GM18526 (cell line): ENCODE measurements around the gene PTPN5.

Experiments
- POLR2A ChIP-seq: IDR thresholded peaks from 3 replicates; pipeline ENCODE4 v1.6.1; 2011; ENCODE audit not compliant: insufficient read length; ENCODE audit errors: extremely low read depth

The PTPN5 gene

GRCh38 chr11:18729426-18729825, 62.2 kb downstream of the PTPN5 start:
- TF ChIP-seq POLR2A, result no peak

GRCh38 chr11:18728658-18729057, 62.9 kb downstream of the PTPN5 start:
- no peak for TF ChIP-seq POLR2A

GRCh38 chr11:18727479-18728236, 63.9 kb downstream of the PTPN5 start:
- TF ChIP-seq POLR2A, result no peak

- no peak for TF ChIP-seq POLR2A
Measured at GRCh38 chr11:18726040-18726439, 65.6 kb downstream of the PTPN5 start, which contains the start of gene IGSF22. TSS of gene IGSF22 (minus strand) at chr11:18726188. CDS start at chr11:18724236, 1,952 bp downstream.

- TF ChIP-seq POLR2A, result no peak
Measured at GRCh38 chr11:18723991-18724390, 67.6 kb downstream of the PTPN5 start.

DNA sequence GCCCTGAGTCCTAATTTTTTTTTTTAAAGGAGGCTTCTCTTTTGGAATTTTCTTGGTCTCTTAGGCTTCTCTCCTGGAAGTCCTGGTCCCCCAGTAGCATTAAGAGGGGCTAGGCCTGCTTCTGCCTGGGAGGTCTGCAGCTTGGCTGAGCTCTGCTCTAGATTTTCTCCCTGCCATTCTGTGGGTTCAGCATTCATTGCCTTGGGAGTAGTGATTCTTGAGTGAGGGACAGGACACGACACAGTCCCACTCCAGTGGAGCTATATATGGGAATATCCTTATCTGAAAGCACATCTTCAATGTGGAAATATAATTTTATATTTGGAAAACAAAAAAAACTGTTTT, 69.3 kb downstream of the PTPN5 start:
- no peak for TF ChIP-seq POLR2A

DNA sequence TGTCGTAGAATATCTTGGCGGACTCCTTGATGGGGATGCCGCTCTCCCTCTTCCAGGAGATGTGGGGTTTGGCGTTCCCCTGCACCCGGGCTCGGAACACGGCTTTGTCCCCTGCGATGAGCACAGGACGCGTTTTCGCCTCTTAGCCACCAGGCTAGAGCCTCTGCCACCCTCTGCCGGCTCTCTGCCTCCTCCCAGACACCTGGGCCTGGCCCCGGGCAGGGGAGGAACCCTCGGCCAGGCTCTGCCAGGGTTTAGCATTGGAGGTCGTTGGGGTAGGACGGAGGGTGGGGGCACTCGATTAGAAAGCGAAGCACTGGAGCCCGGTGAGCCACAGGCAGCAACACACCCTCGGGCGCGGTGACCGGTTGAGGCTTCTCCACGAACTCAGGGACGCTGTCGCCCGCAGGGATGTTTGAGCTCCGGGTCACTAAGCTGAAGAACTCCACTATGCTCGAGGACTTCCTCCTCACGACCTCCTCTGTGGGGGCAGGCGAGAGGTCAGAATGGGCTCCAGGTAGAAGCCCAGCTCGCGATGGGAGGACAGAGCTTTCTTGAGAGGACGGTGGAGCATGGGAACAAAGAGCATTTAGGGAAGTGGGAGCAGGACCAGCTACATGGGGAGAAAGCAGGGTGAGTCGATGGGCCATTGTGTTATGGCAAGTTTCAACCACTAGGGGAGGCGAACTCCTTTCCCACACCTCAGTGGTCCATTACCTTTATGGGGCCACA, 69.9 kb downstream of the PTPN5 start:
- TF ChIP-seq POLR2A, result no peak

DNA sequence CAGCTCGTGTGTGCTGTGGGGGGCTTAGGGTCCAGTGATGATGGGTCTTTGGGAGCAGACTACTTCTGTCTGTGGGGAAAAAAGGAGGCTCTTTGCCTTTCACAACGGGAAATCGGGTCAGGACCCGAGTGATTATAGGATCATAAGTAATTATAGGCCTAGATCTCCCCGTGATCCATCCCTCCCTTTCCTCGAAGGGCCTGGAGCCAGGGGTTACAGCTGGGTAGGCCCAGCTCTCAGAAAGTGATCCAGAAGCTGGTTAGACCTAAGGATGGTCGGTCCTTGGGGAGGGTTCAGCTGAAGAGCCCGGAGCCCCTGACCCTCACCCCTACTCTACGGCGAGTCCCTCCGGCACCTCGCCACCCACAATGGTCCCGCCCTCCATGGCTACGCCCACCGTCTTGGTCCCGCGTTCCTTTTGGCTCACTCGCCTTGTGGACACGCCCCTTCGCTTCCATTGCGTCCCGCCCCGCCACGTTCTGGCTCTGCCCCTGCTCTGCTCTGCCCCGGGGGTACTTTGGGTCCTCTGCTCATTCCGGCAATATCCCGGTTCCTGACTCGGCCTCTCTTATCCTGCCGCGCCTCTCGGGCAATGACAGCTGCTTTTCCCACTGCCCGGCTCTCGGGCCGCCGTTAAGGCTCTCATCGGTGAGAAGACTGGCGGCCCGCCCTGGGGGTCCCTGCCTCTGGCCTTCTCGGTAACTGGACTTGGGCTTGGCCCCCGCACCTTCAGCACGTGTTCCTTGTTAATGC, 70.6 kb downstream of the PTPN5 start:
- TF ChIP-seq POLR2A, result no peak

DNA sequence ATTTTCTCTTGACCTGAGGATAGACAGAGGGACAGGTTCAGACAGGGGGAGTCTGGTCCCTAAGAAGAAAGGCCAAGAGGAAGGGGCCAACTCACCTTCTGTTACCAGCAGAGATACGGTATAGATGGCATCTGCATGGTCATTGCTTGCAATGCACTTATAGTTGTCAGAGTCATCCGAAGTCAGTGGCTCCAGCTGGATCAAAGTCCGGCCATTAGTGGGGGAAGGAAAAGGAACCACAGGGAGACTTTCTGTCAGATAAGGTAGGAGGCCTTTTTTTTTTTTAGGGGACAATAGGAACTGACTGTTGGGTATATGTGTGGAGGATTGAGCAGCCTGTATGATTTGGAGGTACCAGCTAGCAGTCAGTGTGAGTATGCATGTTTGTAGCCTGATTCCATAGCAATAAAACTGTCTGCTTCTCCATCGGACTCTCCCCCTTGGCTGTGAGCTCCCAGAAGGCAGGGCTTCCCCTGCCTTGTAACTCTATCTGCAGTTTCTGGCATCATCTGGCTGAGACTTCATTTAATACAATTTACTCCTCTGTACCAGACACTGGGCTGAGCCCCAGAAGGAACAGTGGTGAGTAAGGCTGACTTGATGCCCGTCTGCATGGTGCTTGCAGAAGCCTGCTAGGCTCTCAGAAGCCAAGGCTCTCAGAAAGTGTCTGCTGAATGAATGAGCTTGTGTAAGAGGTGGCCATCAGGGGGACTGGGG, 71.3 kb downstream of the PTPN5 start:
- TF ChIP-seq POLR2A, result no peak

DNA sequence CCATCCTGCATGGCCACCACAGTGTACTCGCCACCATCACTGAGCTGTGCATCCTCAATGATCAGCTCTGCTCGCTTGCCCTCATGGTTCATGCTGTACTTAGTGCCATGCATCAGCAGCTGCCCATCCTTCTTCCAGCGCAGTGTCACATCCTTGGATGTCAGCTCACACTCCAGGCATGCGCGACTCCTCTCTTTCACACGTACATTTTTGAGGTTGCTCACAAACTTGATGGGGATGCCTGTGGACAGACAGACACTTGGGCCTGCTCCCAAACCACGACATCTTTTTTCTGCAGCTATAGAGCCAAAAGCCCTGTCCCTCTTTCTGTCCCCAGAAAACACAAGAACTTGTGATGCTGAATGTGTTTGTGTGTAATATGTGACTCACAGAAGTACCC, 76.1 kb downstream of the PTPN5 start:
- TF ChIP-seq POLR2A, result no peak

DNA sequence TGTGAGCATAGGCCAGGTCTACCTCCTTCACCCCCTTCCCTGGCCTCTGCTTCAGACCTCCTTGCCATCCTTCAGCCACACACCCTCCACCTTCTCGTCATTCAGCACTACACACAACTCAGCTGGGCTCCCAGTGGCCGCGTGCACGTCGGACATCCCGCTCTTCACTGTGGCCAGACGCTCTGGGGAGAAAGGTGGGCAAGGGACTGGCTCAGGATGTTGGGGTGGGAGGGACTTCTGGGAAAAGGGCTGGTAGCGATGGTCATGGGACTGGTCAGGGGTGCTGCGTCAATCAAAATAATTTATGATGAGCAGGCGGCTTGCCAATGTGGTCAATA, 77.2 kb downstream of the PTPN5 start:
- TF ChIP-seq POLR2A, result no peak

- no peak for TF ChIP-seq POLR2A
Measured at GRCh38 chr11:18713646-18714442, 77.8 kb downstream of the PTPN5 start.

DNA sequence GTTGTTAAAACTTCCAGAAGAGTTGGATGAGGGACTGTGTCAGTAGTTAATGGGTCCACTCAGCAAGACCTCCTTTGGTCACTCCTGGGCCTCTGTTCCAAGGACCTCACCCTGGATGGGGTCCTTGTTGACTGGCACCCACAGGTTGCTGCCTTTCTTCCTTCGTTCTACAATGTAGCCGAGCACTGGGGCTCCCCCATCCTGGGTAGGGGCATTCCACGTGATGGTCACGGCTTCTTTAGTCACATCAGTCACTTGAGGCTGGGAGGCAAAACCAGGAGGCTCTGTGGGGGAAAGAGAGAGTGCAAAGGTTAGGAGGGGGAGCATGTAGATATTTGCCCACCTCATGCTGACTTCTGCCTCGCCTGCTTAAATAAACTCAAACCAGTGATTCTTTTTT, 81.1 kb downstream of the PTPN5 start:
- no peak for TF ChIP-seq POLR2A

- no peak for TF ChIP-seq POLR2A
Measured at GRCh38 chr11:18709414-18709813, 82.2 kb downstream of the PTPN5 start.
